ENCODE data around the gene ZNF892. TPM values are rescaled to one million over a fixed set of nuclear protein-coding genes. Genes with fewer than 3 reads are reported as not detected.

ZNF892 gene
- total and polyA plus RNA-seq, 2 of the 8 experiments (the other 6 are each of a cell fraction or from before 2014, with no cell fraction given), result 1.4 to 10.7 TPM

- TF ChIP-seq CHD7 (IDR thresholded peaks at IDR 0.05; ENCODE audit: insufficient replicate concordance, low read length) (no peak), USF2 (IDR thresholded peaks at IDR 0.05; ENCODE audit: low read length) (no peak), SAP30 (IDR thresholded peaks at IDR 0.05; ENCODE audit: insufficient read depth, insufficient replicate concordance, low read length) (no peak), SP1 (IDR thresholded peaks at IDR 0.05; ENCODE audit: low read depth, low read length) (no peak), JUN (IDR thresholded peaks at IDR 0.05; ENCODE audit: low read depth, low read length) (no peak), RXRA (IDR thresholded peaks at IDR 0.05; ENCODE audit: insufficient read depth, low read depth, low read length) (no peak), CHD2 (IDR thresholded peaks at IDR 0.05; ENCODE audit: low read length) (no peak), KDM1A (IDR thresholded peaks at IDR 0.05; ENCODE audit: borderline replicate concordance, low read length) (no peak), POLR2AphosphoS5 (IDR thresholded peaks at IDR 0.05; ENCODE audit: low read depth, low read length) (no peak), CREB1 (IDR thresholded peaks at IDR 0.05) (no peak), SUZ12 (IDR thresholded peaks at IDR 0.05; ENCODE audit: low read length) (no peak), CBX8 (IDR thresholded peaks at IDR 0.05; ENCODE audit: borderline replicate concordance, low read depth, low read length) (no peak)
Observed at GRCh38 chr2:95206096-95206495, 1.2 kb upstream of the ZNF892 start (continued).
